Transverse colon (tissue), 4 donors: ENCODE results near the gene KDM1B. TPM values are rescaled to one million over a fixed set of nuclear protein-coding genes. Genes with fewer than 3 reads are reported as not detected.
"Not testable (repeated sequence)": the region's sequence is repeated elsewhere in the genome, so short reads cannot be mapped to it uniquely, and the experiment has no call there.

ENCODE experiments used
- DNase-seq: peaks from one replicate; pipeline ENCODE4 v3.0.0-alpha.2; 2019
- H3K27ac ChIP-seq, 4 donors: fragments of 200-600 bp; sonication (generic); 2 replicates each; pipeline ENCODE4 v1.5.1; 2016 to 2018; ENCODE audit warnings: inconsistent platforms in 4 of 4
- H3K27me3 ChIP-seq: fragments of 200-600 bp; sonication (generic); 2 replicates; pipeline ENCODE4 v1.5.1; 2017; ENCODE audit warnings: inconsistent platforms
- H3K36me3 ChIP-seq, 4 donors: fragments of 200-600 bp; sonication (generic); 2 replicates each; pipeline ENCODE4 v1.5.1; 2017 to 2019; ENCODE audit warnings: inconsistent platforms in 4 of 4
- H3K4me1 ChIP-seq, 4 donors: fragments of 200-600 bp; sonication (generic); 2 replicates each; pipeline ENCODE4 v1.5.1; 2017 to 2020; ENCODE audit warnings: inconsistent platforms in 4 of 4
- H3K4me3 ChIP-seq, 4 donors: fragments of 200-600 bp; sonication (generic); 1 replicate in 1 of 4; 2 replicates in 3 of 4; pipeline versions ENCODE4 v1.5.1 to v1.6.1; 2017 to 2019; ENCODE audit warnings: inconsistent platforms in 4 of 4
- H3K9me3 ChIP-seq, 2 donors: fragments of 200-600 bp; sonication (generic); 2 replicates each; pipeline ENCODE4 v1.5.1; 2017 to 2019; ENCODE audit warnings: inconsistent platforms in 2 of 2
- CTCF ChIP-seq, 5 experiments: fragments of 200-600 bp in 3 of 5; fragments of 450-650 bp in 2 of 5; sonication (generic) in 3 of 5; IDR thresholded peaks; 1 replicate in 2 of 5; 2 replicates in 3 of 5; pipeline ENCODE4 v1.5.1; 2016 to 2017; ENCODE audit warnings: antibody characterized with exemption in 5 of 5, inconsistent platforms in 3 of 5, mild to moderate bottlenecking in 2 of 5, moderate library complexity in 1 of 5
- EP300 ChIP-seq: sonication (generic); formaldehyde crosslinking; IDR thresholded peaks from one replicate; pipeline ENCODE4 v1.6.1; 2017; ENCODE audit warnings: antibody characterized with exemption, low read depth
- POLR2A ChIP-seq: fragments of 450-650 bp; IDR thresholded peaks from one replicate; pipeline ENCODE4 v1.6.1; 2016; ENCODE audit warnings: antibody characterized with exemption, mild to moderate bottlenecking, moderate library complexity
- POLR2AphosphoS5 ChIP-seq, 3 donors: sonication (generic); formaldehyde crosslinking; IDR thresholded peaks; one replicate each; pipeline ENCODE4 v1.6.1; 2016; ENCODE audit warnings: antibody characterized with exemption in 3 of 3
- WGBS, 2 donors: methylation state at CpG; one replicate each; pipeline ENCODE4 v1.1.5; 2018; ENCODE audit warnings: low coverage in 1 of 2; 5-methylcytosine and 5-hydroxymethylcytosine counted together
- in situ Hi-C, 4 donors: fragments of 200-750 bp; cut with MboI; loops; one replicate each; pipeline versions ENCODE4 v1.15.0 to v1.15.1; 2017; ENCODE audit warnings: low sequenced_read_pairs in 3 of 4, low pct_ligation_motif_present in 1 of 4, low pct_unique_long_range_greater_than_20kb in 1 of 4
- intact Hi-C: fragments of 100-400 bp; cut with DNase I; formaldehyde crosslinking; loops from one replicate; pipeline ENCODE4 v1.15.1; 2023; ENCODE audit warnings: low total_unique reads
- total RNA-seq, 4 donors: library from RNA; depleted of rRNA; stranded (reverse); fragments of >200 nt; gene quantifications; one replicate each; pipeline ENCODE4 v1.1.0, GENCODE V29; 2016

The KDM1B gene
- total RNA-seq, 4 donors from 2014 or later = 18.9 to 70.7 (median 40.0) TPM

GRCh38 chr6:18168264-18168663 is 13.0 kb downstream of the KDM1B start:
- intact Hi-C loops = no loop called here
- in situ Hi-C loops = no loop called here
- H3K9me3 ChIP-seq = no peaks in the 10 kb centered on the region
- no peak overlapping the region for H3K27ac ChIP-seq
- H3K4me3 ChIP-seq = no peak overlapping the region
- TF ChIP-seq POLR2AphosphoS5 (IDR thresholded peaks at IDR 0.05) (no peak), POLR2A (no peak), EP300 (no peak), CTCF (IDR thresholded peaks at IDR 0.05) (no peak)
- H3K27me3 ChIP-seq = no peaks in the 10 kb centered on the region
- no peaks in the 10 kb centered on the region for H3K4me1 ChIP-seq
- 82 to 97% methylated on average over 3 of the region's 3 CpGs for WGBS, 2 donors
- no peak for DNase-seq
- H3K36me3 ChIP-seq = peaks cover 0 to 36% (median 9%) of the 10 kb centered on the region in 4 donors

- in situ Hi-C loops (no loop called here), intact Hi-C loops (no loop called here)
- WGBS, 2 donors = 81% methylated on average over 7 of the region's 7 CpGs
These were observed 16.6 kb downstream of the KDM1B start for GRCh38 chr6:18171871-18172270.

GRCh38 chr6:18176198-18176597 is 21.0 kb downstream of the KDM1B start:
- Histone ChIP-seq H3K4me1 (peaks cover 0 to 20% (median 0%) of the 10 kb centered on the region in 4 donors), H3K36me3 (peaks cover 0 to 13% (median 3%) of the 10 kb centered on the region in 4 donors)
- H3K27me3 ChIP-seq, intact Hi-C loops, H3K9me3 ChIP-seq, in situ Hi-C loops, H3K27ac ChIP-seq, DNase-seq, H3K4me3 ChIP-seq: not testable (repeated sequence)
- 81 to 87% methylated on average over 4 of the region's 4 CpGs for WGBS, 2 donors

More at GRCh38 chr6:18171871-18172270, 16.6 kb downstream of the KDM1B start:
- H3K27ac ChIP-seq = peak overlapping the region in 1 of 4 donors; percentile 33
- H3K27me3 ChIP-seq = no peaks in the 10 kb centered on the region
- TF ChIP-seq CTCF (IDR thresholded peaks at IDR 0.05) (no peak), POLR2A (no peak), POLR2AphosphoS5 (IDR thresholded peaks at IDR 0.05) (no peak)
- DNase-seq = no peak
- no peaks in the 10 kb centered on the region for H3K9me3 ChIP-seq
- H3K36me3 ChIP-seq = peaks cover 0 to 32% (median 9%) of the 10 kb centered on the region in 4 donors
- H3K4me1 ChIP-seq = no peaks in the 10 kb centered on the region
- H3K4me3 ChIP-seq = no peak overlapping the region

GRCh38 chr6:18177286-18177965 is 22.2 kb downstream of the KDM1B start:
- intact Hi-C loops = no loop called here
- TF ChIP-seq EP300 = no peak
- peak in 2 of 3 donors; percentile 8 to 48 for TF ChIP-seq POLR2AphosphoS5 (IDR thresholded peaks at IDR 0.05)
- WGBS, 2 donors = 58 to 61% methylated on average over 3 to 4 of the region's 4 CpGs
- Histone ChIP-seq H3K4me1 (peaks cover 0 to 20% (median 0%) of the 10 kb centered on the region in 4 donors), H3K36me3 (peaks cover 0 to 13% (median 3%) of the 10 kb centered on the region in 4 donors), H3K27ac (peak overlapping the region in 3 of 4 donors; percentile 20 to 52 (median 36)), H3K9me3 (no peaks in the 10 kb centered on the region), H3K27me3 (no peaks in the 10 kb centered on the region), H3K4me3 (no peak overlapping the region)
- in situ Hi-C loops = no loop called here
- DNase-seq = peak; percentile 42

GRCh38 chr6:18178960-18179615 is 23.9 kb downstream of the KDM1B start:
- TF ChIP-seq POLR2AphosphoS5 (IDR thresholded peaks at IDR 0.05) (no peak), POLR2A (no peak), CTCF (IDR thresholded peaks at IDR 0.05) (no peak), EP300 (no peak)
- Histone ChIP-seq H3K27me3 (no peaks in the 10 kb centered on the region), H3K9me3 (no peaks in the 10 kb centered on the region), H3K4me3 (no peak overlapping the region), H3K4me1 (peaks cover 0 to 20% (median 0%) of the 10 kb centered on the region in 4 donors), H3K27ac (peak overlapping the region; percentile 52 to 72 (median 68)), H3K36me3 (peaks cover 0 to 10% (median 1%) of the 10 kb centered on the region in 4 donors)
- 76 to 88% methylated on average over 3 of the region's 3 CpGs for WGBS, 2 donors
- intact Hi-C loops = no loop called here
- in situ Hi-C loops = no loop called here
- no peak for DNase-seq
